Measurements from ENCODE around the gene ELAVL3. TPM values are rescaled to one million over a fixed set of nuclear protein-coding genes. Genes with fewer than 3 reads are reported as not detected.
A peak's percentile ranks its signal among the peaks of the same experiment; 100 is the strongest.

The ELAVL3 gene
- total and polyA plus RNA-seq, 8 donors: 0.08 to 0.16 (median 0.15) TPM; not detected in 5

DNA sequence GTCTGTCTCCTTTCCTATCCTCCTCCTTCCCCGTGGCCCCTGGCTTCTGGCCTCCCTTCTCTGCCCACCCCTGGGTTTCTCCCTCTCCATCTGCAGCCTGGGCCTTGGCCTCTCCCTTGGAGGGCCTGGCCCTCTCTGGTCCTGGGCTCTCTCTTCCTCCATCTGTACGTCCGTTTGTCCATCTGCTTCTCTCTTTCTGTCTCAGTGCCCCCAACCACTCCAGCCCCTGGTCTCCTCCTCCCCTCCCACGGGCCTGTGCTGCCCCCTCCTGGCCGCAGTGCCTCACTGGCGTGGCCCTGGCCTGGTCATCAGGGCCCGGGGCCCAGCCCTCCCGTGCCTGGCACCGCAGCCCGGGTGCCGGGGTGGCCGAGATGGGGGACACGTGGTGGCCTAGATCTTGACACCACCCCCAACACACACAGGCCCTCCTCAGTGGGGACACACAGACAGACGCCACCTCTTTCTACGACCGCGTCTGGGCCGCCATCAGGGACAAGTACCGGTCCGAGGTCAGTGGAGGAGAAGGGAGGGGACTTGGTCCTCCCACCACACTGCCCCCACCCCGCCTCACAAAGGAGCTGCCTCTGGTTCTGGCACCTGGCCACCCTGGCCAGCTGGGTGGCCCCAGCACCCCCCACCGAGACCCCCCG, 34.1 kb downstream of the ELAVL3 start:
- FAIRE-seq: no peak
- no peaks in the 10 kb centered on the region for H3K4me1 ChIP-seq
- no peak overlapping the region for H3K27ac ChIP-seq
- TF ChIP-seq, protein P1, sequence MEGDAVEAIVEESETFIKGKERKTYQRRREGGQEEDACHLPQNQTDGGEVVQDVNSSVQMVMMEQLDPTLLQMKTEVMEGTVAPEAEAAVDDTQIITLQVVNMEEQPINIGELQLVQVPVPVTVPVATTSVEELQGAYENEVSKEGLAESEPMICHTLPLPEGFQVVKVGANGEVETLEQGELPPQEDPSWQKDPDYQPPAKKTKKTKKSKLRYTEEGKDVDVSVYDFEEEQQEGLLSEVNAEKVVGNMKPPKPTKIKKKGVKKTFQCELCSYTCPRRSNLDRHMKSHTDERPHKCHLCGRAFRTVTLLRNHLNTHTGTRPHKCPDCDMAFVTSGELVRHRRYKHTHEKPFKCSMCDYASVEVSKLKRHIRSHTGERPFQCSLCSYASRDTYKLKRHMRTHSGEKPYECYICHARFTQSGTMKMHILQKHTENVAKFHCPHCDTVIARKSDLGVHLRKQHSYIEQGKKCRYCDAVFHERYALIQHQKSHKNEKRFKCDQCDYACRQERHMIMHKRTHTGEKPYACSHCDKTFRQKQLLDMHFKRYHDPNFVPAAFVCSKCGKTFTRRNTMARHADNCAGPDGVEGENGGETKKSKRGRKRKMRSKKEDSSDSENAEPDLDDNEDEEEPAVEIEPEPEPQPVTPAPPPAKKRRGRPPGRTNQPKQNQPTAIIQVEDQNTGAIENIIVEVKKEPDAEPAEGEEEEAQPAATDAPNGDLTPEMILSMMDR (IDR thresholded peaks at IDR 0.05): peak; percentile 44 to 71 (median 62)
- intact Hi-C loops (cut with DNase I): loop anchor here in 2 of 3 donors (10.0 kb wide), 1 partner anchor 152 kb away; the partner anchor contains the start of gene TSPAN16 (in 2 of the 2)
- 61 to 62% methylated on average over 22 to 23 of the region's 23 CpGs for WGBS, 2 donors
- H3K4me3 ChIP-seq: no peak overlapping the region
- ATAC-seq: peak; percentile 70 to 91 (median 83)
- H3K27me3 ChIP-seq: no peaks in the 10 kb centered on the region
- DNase-seq: peak in 4 of 6 donors; percentile 63 to 89 (median 80)
- H3K36me3 ChIP-seq: peaks cover 0 to 18% (median 0%) of the 10 kb centered on the region in 3 donors
- no peaks in the 10 kb centered on the region for H3K9me3 ChIP-seq

DNA sequence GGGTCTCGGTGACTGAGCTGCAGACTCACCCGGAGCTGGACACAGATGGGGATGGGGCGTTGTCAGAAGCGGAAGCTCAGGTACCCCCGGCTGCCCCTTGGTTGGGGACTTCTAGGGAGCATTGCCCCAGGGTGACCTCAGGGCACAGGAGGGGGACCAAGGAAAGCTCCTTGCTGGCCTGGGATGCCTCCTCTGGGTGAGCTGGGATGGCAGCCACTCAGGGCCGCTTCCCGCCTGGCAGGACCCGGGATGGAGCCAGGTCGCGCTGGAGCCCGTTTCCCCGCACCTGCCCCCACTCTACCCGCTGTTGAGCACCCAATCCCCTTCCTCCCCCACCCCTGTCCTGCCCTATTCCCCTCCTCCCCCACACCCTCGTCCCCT, 34.6 kb downstream of the ELAVL3 start:
- H3K36me3 ChIP-seq: peaks cover 0 to 22% (median 0%) of the 10 kb centered on the region in 3 donors
- ATAC-seq (peak in 1 of 4 donors; percentile 15), DNase-seq (peak in 1 of 6 donors; percentile 73), FAIRE-seq (no peak)
- H3K9me3 ChIP-seq: no peaks in the 10 kb centered on the region
- no peak overlapping the region for H3K27ac ChIP-seq
- no peaks in the 10 kb centered on the region for H3K4me1 ChIP-seq
- H3K27me3 ChIP-seq: no peaks in the 10 kb centered on the region
- WGBS, 2 donors: 89 to 92% methylated on average over 14 of the region's 14 CpGs
- intact Hi-C loops (cut with DNase I): loop anchor here in 2 of 3 donors (10.0 kb wide), 1 partner anchor 151 kb away; the partner anchor contains the start of gene TSPAN16 (in 2 of the 2)
- TF ChIP-seq, protein P1 (IDR thresholded peaks at IDR 0.05): no peak
- H3K4me3 ChIP-seq: no peak overlapping the region

DNA sequence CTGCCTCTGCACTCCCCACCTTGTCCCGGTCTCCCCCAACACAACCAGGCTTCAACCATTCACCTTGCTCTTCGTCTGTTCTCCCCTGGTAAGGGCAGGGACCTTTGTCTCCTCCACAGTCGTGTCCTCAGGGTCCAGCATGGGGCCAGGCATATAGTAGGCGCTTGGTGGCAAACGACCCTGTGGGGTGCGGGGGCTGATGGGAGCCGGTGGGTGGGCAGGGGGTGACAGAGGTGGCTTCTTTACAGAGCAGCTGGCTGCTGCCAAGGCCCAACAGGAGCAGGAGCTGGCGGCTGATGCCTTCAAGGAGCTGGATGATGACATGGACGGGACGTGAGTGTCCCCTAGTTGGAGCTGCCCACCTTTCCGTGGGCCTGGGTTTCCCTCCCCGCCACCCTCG, 35.7 kb downstream of the ELAVL3 start:
- ATAC-seq (no peak), DNase-seq (peak in 1 of 6 donors; percentile 66), FAIRE-seq (no peak)
- TF ChIP-seq, protein P1 (IDR thresholded peaks at IDR 0.05): no peak
- Histone ChIP-seq H3K27me3 (no peaks in the 10 kb centered on the region), H3K4me3 (no peak overlapping the region), H3K4me1 (no peaks in the 10 kb centered on the region), H3K36me3 (peaks cover 0 to 18% (median 0%) of the 10 kb centered on the region in 3 donors), H3K27ac (no peak overlapping the region), H3K9me3 (no peaks in the 10 kb centered on the region)
- intact Hi-C loops (cut with DNase I): loop anchor here in 2 of 3 donors (10.0 kb wide), 1 partner anchor 150 kb away; the partner anchor contains the start of gene TSPAN16 (in 2 of the 2)
- 88 to 89% methylated on average over 13 of the region's 13 CpGs for WGBS, 2 donors

DNA sequence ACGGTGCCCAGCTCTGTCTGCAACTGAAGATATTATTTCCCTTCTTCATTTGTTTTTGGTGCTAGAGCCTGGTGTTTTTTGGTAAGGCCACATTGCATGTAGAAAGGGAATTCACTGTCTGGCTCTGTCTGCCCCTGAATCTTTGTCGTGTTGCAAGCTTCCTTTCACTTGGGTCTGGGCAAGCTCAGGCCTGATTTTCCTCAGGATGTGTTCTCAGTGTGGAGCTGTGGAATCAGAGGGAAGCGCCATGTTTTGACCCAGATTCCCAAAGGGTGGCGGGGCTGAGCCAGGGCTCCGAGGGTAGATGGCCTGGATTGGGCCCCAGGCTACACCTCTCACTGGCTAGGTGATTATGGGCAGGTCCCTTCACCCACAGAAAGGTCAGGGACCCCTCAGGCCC, 36.8 kb downstream of the ELAVL3 start:
- intact Hi-C loops (cut with DNase I): loop anchor here in 2 of 3 donors (10.0 kb wide), 1 partner anchor 149 kb away; the partner anchor contains the start of gene TSPAN16 (in 2 of the 2)

More for the DNA sequence above, 36.8 kb downstream of the ELAVL3 start:
- 77 to 84% methylated on average over 5 of the region's 5 CpGs for WGBS, 2 donors
- Histone ChIP-seq H3K27ac (no peak overlapping the region), H3K4me1 (no peaks in the 10 kb centered on the region), H3K27me3 (no peaks in the 10 kb centered on the region), H3K36me3 (peaks cover 0 to 14% (median 0%) of the 10 kb centered on the region in 3 donors), H3K9me3 (no peaks in the 10 kb centered on the region), H3K4me3 (no peak overlapping the region)
- FAIRE-seq (no peak), DNase-seq (no peak), ATAC-seq (no peak)
- TF ChIP-seq, protein P1 (IDR thresholded peaks at IDR 0.05): no peak
